Liver (tissue), 9 donors: Measurements from ENCODE around the gene SFMBT2. TPM values are rescaled to one million over a fixed set of nuclear protein-coding genes. Genes with fewer than 3 reads are reported as not detected.

ENCODE experiments used
- DNase-seq: peaks from one replicate; pipeline ENCODE4 v3.0.0-alpha.2; 2017; ENCODE audit warnings: low spot score
- H3K27ac ChIP-seq, 2 donors: one replicate each; pipeline ENCODE4 v1.7.0; 2013; ENCODE audit warnings: inconsistent platforms in 2 of 2, low read length in 2 of 2, control low read depth in 1 of 2, low read depth in 1 of 2, mild to moderate bottlenecking in 1 of 2
- H3K27me3 ChIP-seq, 4 donors: one replicate each; pipeline versions ENCODE4 v1.6.1 to v1.7.0; 2013; ENCODE audit warnings: low read length in 3 of 4, inconsistent platforms in 1 of 4, mild to moderate bottlenecking in 1 of 4, moderate library complexity in 1 of 4; ENCODE audit not compliant: control insufficient read depth in 4 of 4, insufficient read depth in 4 of 4
- H3K36me3 ChIP-seq, 4 donors: one replicate each; pipeline versions ENCODE4 v1.6.1 to v1.7.0; 2013; ENCODE audit warnings: low read length in 3 of 4, mild to moderate bottlenecking in 3 of 4, low read depth in 1 of 4, moderate library complexity in 1 of 4; ENCODE audit not compliant: control insufficient read depth in 4 of 4, insufficient read depth in 3 of 4
- H3K4me1 ChIP-seq, 4 donors: one replicate each; pipeline versions ENCODE4 v1.6.1 to v1.7.0; 2013; ENCODE audit warnings: low read length in 3 of 4, mild to moderate bottlenecking in 3 of 4, moderate library complexity in 1 of 4; ENCODE audit not compliant: control insufficient read depth in 4 of 4, insufficient read depth in 4 of 4
- H3K4me3 ChIP-seq, 3 donors: one replicate each; pipeline versions ENCODE4 v1.6.1 to v1.7.0; 2013; ENCODE audit warnings: low read length in 3 of 3, control low read depth in 1 of 3, low read depth in 1 of 3, mild to moderate bottlenecking in 1 of 3
- H3K9ac ChIP-seq, 2 donors: one replicate each; pipeline ENCODE4 v1.7.0; 2013; ENCODE audit warnings: low read length in 2 of 2, mild to moderate bottlenecking in 2 of 2, moderate library complexity in 2 of 2, control low read depth in 1 of 2, low read depth in 1 of 2
- H3K9me3 ChIP-seq, 4 donors: one replicate each; pipeline versions ENCODE4 v1.6.1 to v1.7.0; 2013; ENCODE audit warnings: low read length in 3 of 4; ENCODE audit not compliant: control insufficient read depth in 4 of 4
- EGR1 ChIP-seq, 2 donors: IDR thresholded peaks; 2 replicates each; pipeline ENCODE4 v1.6.1; 2016 to 2018; ENCODE audit warnings: antibody characterized with exemption in 2 of 2, low read depth in 2 of 2
- GABPA ChIP-seq, 2 donors: IDR thresholded peaks in 1 of 2; conservative IDR thresholded peaks in 1 of 2; 2 replicates each; pipeline ENCODE4 v1.6.1; 2016; ENCODE audit warnings: antibody characterized with exemption in 2 of 2, mild to moderate bottlenecking in 1 of 2, moderate library complexity in 1 of 2
- HNF4A ChIP-seq, 2 donors: conservative IDR thresholded peaks; 2 replicates each; pipeline ENCODE4 v1.6.1; 2016; ENCODE audit warnings: antibody characterized with exemption in 2 of 2, mild to moderate bottlenecking in 2 of 2
- HNF4G ChIP-seq: IDR thresholded peaks from 2 replicates; pipeline ENCODE4 v1.6.1; 2016; ENCODE audit warnings: antibody characterized with exemption
- NR2F2 ChIP-seq: IDR thresholded peaks from 2 replicates; pipeline ENCODE4 v1.6.1; 2016; ENCODE audit warnings: antibody characterized with exemption
- RAD21 ChIP-seq, 2 donors: IDR thresholded peaks; 2 replicates each; pipeline ENCODE4 v1.6.1; 2016; ENCODE audit warnings: antibody characterized with exemption in 2 of 2, mild to moderate bottlenecking in 2 of 2
- RXRA ChIP-seq, 2 donors: IDR thresholded peaks; 2 replicates each; pipeline ENCODE4 v1.6.1; 2017 to 2018; ENCODE audit warnings: antibody characterized with exemption in 2 of 2, mild to moderate bottlenecking in 1 of 2
- SP1 ChIP-seq: IDR thresholded peaks from 2 replicates; pipeline ENCODE4 v1.6.1; 2018; ENCODE audit warnings: antibody characterized with exemption, mild to moderate bottlenecking
- TAF1 ChIP-seq: conservative IDR thresholded peaks from 2 replicates; pipeline ENCODE4 v1.6.1; 2016; ENCODE audit warnings: antibody characterized with exemption, mild to moderate bottlenecking
- ZBTB33 ChIP-seq: IDR thresholded peaks from 2 replicates; pipeline ENCODE4 v1.6.1; 2016; ENCODE audit warnings: antibody characterized with exemption
- WGBS: extraction: QIAGEN DNeasy Blood & Tissue Kit; methylation state at CpG from one replicate; pipeline ENCODE4 v1.1.7; 2013; 5-methylcytosine and 5-hydroxymethylcytosine counted together
- polyA plus RNA-seq, 2 donors: library from polyadenylated mRNA; stranded (reverse) in 1 of 2; unstranded in 1 of 2; fragments of 200-250 nt in 1 of 2; fragments of >200 nt in 1 of 2; fragmentation: Nextera tagmentation in 1 of 2; extraction: Ambion mirVana in 1 of 2; gene quantifications; one replicate each; pipeline versions ENCODE4 v1.2.1 to v1.2.3, GENCODE V29; 2013 to 2015
- total RNA-seq, 2 donors: library from RNA; depleted of rRNA; stranded (reverse); fragments of >200 nt; gene quantifications; one replicate each; pipeline ENCODE4 v1.2.3, GENCODE V29; 2014
- TF ChIP-seq, protein P1 (sequence below): IDR thresholded peaks from 2 replicates; pipeline ENCODE4 v1.6.1; 2016; ENCODE audit warnings: antibody characterized with exemption
- TF ChIP-seq, protein P2 (sequence below): IDR thresholded peaks from 2 replicates; pipeline ENCODE4 v1.6.1; 2016; ENCODE audit warnings: antibody characterized with exemption
- donor health status: healthy.
- donor health status: healthy.
- donor health status: healthy.
- donor health status: healthy.
- donor health status: healthy.

The SFMBT2 gene
- total and polyA plus RNA-seq, 4 donors, result 0.46 to 2.8 (median 1.5) TPM

DNA sequence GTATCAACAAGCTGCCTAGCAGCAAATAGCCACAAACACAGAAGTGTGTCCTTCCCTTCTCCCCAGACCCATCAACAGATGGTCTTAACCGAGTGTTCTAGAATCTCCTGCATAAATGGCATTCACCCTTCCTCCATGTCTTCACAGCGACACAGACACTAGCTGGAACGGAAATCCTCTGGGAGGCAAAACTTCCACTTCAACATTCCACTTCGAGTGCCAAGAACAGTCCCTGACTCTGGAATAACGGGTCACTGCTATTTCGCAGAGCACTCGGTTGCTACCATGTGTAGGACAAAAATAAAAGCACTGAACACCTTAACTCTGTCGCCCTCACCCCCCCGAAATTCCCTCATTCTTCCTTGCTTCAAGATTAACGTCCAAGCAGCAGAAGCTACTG is 65.1 kb downstream of the SFMBT2 start:
- H3K27me3 ChIP-seq, result no peaks in the 10 kb centered on the region
- no peak overlapping the region for H3K4me3 ChIP-seq
- TF ChIP-seq, protein P1, sequence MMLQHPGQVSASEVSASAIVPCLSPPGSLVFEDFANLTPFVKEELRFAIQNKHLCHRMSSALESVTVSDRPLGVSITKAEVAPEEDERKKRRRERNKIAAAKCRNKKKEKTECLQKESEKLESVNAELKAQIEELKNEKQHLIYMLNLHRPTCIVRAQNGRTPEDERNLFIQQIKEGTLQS, result no peak
- TF ChIP-seq SP1, result peak; percentile 42
- peak; percentile 42 for TF ChIP-seq NR2F2
- TF ChIP-seq RXRA (IDR thresholded peaks at IDR 0.05), result peak; percentile 8 to 34
- peak in 1 of 2 donors; percentile 17 for TF ChIP-seq RAD21 (IDR thresholded peaks at IDR 0.05)
- no peaks in the 10 kb centered on the region for H3K9me3 ChIP-seq
- DNase-seq, result no peak
- WGBS, result 79% methylated on average over 10 of the region's 10 CpGs
- no peaks in the 10 kb centered on the region for H3K4me1 ChIP-seq
- no peaks in the 10 kb centered on the region for H3K36me3 ChIP-seq
- H3K9ac ChIP-seq, result no peak overlapping the region
- no peak overlapping the region for H3K27ac ChIP-seq

- 92% methylated on average over 3 of the region's 3 CpGs for WGBS
- no peaks in the 10 kb centered on the region for H3K36me3 ChIP-seq
- no peak overlapping the region for H3K27ac ChIP-seq
- H3K4me1 ChIP-seq, result no peaks in the 10 kb centered on the region
- no peak overlapping the region for H3K4me3 ChIP-seq
- TF ChIP-seq TAF1 (no peak), HNF4A (conservative IDR thresholded peaks at IDR 0.05) (no peak), RXRA (IDR thresholded peaks at IDR 0.05) (no peak)
- H3K27me3 ChIP-seq, result no peaks in the 10 kb centered on the region
- H3K9me3 ChIP-seq, result no peaks in the 10 kb centered on the region
- DNase-seq, result no peak
- no peak overlapping the region for H3K9ac ChIP-seq
Measured at GRCh38 chr10:7343040-7343439, 67.8 kb downstream of the SFMBT2 start.

- 73% methylated on average over 10 of the region's 10 CpGs for WGBS
Measured at GRCh38 chr10:7340179-7340874, 70.5 kb downstream of the SFMBT2 start.

More at GRCh38 chr10:7340179-7340874, 70.5 kb downstream of the SFMBT2 start:
- H3K9me3 ChIP-seq, result no peaks in the 10 kb centered on the region
- H3K27ac ChIP-seq, result no peak overlapping the region
- H3K4me1 ChIP-seq, result no peaks in the 10 kb centered on the region
- no peak overlapping the region for H3K4me3 ChIP-seq
- no peaks in the 10 kb centered on the region for H3K27me3 ChIP-seq
- H3K36me3 ChIP-seq, result no peaks in the 10 kb centered on the region
- DNase-seq, result no peak
- H3K9ac ChIP-seq, result no peak overlapping the region
- TF ChIP-seq EGR1 (IDR thresholded peaks at IDR 0.05; ENCODE audit: low read depth in 2 of 2) (no peak), ZBTB33 (no peak), SP1 (no peak), GABPA (IDR thresholded peaks at IDR 0.05 in 1 of 2, conservative IDR thresholded peaks at IDR 0.05 in 1 of 2) (no peak), TAF1 (no peak), HNF4G (no peak), NR2F2 (no peak)
- TF ChIP-seq, protein P2, sequence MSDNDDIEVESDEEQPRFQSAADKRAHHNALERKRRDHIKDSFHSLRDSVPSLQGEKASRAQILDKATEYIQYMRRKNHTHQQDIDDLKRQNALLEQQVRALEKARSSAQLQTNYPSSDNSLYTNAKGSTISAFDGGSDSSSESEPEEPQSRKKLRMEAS, result no peak
